ENCODE results near the gene PCED1B.

PCED1B gene

DNA sequence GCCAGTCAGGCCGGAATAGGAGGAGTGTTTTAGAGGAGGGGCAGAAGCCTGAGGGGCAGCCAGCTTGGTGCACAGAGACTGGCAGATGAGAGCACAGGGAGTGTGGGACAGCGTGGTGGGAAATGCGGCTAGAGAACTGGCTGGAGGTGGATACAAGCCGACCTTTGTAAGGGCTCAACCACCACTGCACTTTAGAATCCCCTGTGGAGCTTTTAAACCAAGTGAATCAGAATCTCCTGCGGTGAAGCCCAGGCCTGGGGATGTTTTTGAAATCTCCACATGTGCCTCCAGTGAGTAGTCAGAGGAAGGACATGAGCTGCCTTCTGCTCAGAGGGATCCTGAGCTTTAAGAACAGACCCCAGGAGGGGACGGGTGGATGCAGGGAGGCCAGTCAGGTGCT lies 10.9 kb upstream of the PCED1B start:
- no peak for DNase-seq

GRCh38 chr12:47070310-47070709 lies 9.1 kb upstream of the PCED1B start:
- DNase-seq: no peak

DNA sequence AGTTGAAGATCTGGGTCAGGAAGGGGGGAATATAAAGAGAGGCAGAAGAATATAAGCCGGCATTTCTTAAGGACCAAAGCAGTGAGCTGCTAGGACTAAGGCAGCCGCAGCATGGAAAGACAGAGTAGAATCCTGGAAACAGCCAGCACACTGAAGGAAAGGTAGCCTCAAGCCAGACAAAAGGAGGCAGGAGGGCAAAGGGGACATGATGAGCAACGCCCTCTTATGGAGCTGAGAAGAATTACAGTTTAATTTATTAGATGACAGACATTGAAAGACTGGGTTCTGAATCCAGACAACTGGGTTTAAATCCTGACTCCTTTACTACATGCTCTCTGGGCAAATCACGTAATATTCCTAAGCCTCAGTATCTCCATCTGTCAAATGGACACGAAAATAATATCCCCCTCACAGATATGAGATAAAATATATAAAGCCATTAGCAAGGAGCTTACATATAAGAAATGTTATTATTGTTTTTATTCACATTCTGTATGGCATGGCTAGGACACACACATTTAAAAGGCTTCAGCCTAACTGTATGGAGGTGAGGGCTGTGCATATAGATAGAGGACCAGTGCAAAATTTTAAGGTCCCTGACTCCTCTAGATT lies 8.1 kb upstream of the PCED1B start:
- peak in 1 of 2 donors; percentile 45 for DNase-seq

- DNase-seq: no peak
These were observed 5.5 kb upstream of the PCED1B start for GRCh38 chr12:47073951-47074350.

- DNase-seq: no peak
These were observed 4.7 kb upstream of the PCED1B start for GRCh38 chr12:47074757-47075156.

DNA sequence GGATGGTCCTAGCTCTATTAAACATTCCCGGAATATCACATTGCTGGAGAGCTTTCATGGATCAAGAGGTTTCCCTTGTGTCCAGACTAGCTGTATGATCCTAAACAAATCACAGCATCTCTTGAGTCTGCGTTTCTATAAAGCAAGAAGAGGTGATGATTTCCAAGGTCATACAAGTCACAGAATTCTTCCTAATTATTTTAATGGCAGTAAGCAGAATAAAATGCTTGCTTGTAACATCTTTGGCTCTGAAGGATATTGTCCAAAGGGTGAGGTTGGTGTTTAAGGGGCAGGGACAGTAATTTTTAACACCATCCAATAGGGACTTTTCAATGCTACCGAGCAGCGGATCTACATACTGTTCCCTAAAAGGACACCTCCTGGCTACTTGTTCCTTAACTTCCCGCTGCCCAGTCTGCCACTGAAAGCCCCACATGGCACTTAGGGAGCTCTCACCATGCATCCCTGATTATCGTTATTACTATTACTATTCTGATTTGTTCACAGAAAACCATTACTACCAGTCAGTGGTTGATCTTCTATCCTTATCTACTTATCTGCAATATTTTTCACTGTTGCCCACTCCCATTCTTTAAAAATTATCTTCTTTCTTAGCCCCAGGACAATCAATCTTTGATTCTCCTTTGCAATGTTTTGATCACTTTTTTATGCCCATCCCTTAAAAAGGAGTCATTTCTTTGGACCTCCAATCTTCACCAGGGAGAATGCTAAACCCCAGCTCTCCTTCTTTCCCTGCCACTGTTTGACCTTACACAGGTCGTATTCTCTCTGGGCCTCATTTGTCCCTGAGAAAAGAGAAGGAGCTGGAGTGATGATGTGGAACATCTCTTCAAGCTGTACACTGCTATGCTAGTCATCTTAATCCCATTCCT lies 4.0 kb upstream of the PCED1B start:
- DNase-seq: no peak

- no peak for DNase-seq
These were observed 2.0 kb upstream of the PCED1B start for GRCh38 chr12:47077206-47078085.

DNA sequence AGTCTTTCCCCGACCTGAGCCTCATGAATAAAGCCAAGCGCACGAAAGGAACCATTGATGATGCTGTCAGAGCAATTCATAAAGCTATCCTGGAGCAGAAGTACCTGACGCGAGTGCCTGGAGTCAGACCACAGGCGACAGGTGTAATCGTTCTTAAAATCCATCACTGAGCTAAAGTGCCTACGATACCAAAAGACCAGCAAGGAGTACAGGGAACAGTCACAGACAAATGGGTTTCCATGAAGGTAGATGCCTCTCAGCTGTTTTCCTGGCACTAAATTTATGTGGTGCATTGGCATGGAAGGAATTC lies 1.4 kb upstream of the PCED1B start:
- DNase-seq: no peak

- DNase-seq: peak; percentile 38 to 45
These were observed 521 bp upstream of the PCED1B start for GRCh38 chr12:47078733-47079467.

- DNase-seq: peak; percentile 24 to 40
These were observed 732 bp downstream of the PCED1B start for GRCh38 chr12:47079981-47080724.

DNA sequence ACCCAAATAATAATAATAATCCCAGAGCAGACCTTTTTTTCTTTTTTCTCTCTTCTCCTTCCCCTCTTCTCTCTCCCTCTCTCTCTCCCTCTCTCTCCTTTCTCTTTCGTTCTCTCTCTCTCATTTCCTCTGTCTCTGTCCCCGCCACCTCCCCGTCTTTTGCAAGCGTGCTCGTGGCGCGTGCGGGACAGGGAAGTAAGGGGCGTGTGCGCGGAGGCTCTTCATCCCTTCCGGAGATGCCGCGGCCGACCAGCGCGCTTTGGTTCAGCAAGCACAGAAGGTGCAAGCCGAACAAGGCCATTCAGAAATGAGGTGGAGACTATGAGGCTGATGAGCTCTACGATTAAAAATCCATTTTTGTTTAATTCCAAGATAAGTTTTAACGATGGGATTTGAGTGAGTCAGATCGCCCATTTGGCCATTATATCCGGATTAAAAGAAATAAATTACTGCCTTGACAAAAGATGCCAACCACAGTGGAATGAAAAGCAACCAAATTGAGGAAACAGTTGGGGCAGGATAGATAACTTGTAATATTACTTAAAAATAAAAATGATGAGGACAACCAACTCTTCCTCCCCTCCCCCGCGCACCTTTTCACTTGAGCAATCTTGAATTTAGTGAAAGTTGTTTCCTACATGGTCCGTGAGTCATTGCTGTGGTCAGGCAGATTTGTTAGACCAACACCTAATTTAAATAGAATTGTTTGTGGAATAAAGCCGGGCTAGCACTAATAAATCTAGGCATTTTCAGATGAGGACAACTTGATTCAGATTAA lies 1.5 kb downstream of the PCED1B start:
- peak; percentile 50 to 63 for DNase-seq

DNA sequence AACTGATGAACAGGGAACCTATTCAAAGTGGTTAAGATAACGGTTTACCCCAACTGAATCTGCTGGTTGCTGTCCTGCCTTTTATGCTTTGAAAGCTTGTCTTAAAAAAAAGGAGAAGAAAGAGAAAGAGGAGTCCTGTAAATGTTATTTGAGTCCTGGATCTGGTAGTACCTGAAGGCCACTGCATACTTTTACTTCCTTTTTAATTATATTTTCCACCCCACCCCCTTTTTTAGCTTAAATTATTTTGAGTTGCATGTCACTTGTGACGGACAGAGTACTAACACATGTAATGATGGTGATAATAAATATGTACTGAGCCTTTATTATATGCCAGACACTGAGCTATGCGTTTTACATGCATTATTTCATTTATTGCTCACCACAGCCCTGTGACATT lies 2.9 kb downstream of the PCED1B start:
- no peak for DNase-seq

- DNase-seq: no peak
These were observed 3.6 kb downstream of the PCED1B start for GRCh38 chr12:47082796-47083621.

GRCh38 chr12:47084172-47084571 lies 4.8 kb downstream of the PCED1B start:
- DNase-seq: no peak

- DNase-seq: peak; percentile 45 to 75
These were observed 6.4 kb downstream of the PCED1B start for GRCh38 chr12:47085815-47086252.

DNA sequence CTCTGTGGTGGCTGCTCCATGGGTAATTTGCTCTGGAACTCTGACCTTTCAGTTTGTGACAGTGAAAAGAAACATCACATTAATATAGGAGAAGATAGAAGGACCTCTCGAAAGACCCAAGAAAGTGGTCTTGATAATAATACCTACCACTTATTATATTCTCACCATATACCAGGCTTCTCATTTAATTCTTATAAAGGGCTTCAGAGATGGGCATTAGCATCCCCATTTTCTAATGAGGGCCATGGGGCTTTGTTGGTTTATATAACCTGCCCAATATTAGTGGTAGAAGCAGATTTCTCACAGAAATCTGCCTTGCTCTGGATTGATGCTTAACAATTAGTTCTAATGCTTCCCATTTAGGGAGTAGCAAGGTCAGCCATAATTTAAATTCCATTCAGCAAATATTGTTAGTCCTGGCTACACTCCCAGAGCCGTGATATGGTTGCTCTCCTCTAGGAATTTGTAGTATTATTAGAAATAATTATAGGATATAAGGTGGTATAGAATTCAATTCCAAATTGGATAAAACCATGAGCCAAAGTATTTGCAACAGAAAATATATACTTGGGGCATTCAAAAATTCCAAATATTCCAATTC lies 7.8 kb downstream of the PCED1B start:
- no peak for DNase-seq

DNA sequence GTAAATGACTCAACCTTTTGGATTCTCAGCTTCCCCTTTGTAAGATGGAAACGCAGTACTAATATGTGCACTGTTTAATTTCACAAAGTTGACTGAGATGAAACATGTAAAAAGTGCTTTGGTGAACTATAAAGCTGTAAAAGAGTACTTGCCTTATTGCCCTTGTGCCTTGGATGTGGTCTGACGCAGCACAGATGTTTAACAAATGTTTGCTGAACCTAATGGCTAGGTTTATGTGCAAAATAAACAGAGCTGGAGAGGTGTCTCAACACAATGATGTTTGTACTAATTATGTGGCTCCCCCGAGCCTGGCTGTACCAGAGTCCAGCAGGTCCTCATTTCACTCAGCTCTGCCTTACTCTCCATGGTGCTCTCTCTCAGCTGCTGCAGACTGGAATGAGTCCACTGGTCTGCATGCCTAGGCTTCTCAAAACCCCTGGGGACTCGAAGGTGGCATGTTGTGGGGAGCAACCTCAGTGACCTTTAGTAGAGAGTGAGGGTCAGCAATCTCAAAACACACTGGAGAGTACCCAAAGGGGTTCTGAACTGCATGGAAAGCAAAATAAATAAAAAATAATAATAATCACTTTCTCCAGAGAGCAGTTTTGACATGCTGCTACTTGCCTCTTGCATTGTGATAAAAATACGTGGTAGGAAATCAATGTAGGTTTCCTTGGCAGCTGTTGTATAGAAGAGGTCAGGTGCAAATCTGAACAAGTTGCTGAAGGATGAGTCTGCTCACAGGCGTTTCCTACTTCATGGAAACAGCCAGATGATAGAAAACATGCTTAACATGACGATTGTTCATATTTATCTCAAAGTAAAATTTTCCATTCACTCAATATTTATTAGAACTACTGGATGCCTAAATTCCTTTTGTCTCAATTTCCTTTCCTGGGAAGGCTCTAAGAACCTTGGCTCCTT lies 8.9 kb downstream of the PCED1B start:
- DNase-seq: no peak

DNA sequence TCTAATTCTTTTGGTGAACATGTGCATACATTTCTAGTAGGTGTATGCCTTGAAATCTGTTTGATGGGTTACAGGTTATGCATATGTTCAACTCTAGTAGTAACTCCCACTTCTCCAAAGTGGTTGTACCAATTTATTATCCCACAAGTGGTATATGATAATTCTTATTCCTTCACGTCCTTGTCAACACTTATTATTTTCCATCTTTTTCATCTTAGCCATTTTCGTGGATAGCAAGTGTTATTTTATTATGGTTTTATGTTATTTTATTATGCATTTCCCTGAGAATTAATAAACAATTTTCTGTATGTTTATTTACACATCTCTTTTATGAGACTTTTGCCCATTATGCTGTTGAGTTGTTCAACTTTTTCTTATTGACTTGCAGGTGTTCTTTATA lies 11.6 kb downstream of the PCED1B start:
- no peak for DNase-seq

DNA sequence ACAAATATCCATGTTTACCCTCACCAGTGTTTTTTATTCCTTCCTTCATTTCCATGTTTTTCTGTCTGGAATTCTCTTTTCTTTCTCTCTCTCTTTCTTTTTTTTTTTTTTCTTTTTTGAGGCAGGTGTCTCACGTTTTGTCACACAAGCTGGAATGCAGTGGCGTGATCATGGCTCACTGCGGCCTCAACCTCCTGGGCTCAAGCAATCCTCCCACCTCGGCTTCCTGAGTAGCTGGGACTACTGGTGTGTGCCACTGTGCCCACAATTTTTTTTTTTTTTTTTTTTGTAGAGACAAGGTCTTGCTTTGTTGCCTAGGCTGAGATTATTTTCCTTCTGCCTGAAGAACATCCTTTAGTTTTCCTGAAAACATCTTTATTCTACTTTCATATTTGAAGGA lies 15.4 kb downstream of the PCED1B start:
- DNase-seq: no peak

Measured in CD4-positive, alpha-beta T cell treated with Interleukin-4 for 1 hour (primary cell).